DMS 273 treated with DMSO at 0.1 percent for 48 hours (cell line): Measurements from ENCODE around the gene LRIT2.

Experiments used
- DNase-seq: peaks from one replicate; lab custom pipeline; 2025; lab: John Stamatoyannopoulos, UW

Gene LRIT2

GRCh38 chr10:84241185-84241790 is 15.9 kb upstream of the LRIT2 start, which contains the start of gene LRIT1:
TSS of gene LRIT1 (minus strand) at chr10:84241546. CDS start at chr10:84241439, 107 bp downstream.
- DNase-seq: no peak

GRCh38 chr10:84238909-84239308 is 13.6 kb upstream of the LRIT2 start:
- no peak for DNase-seq

DNA sequence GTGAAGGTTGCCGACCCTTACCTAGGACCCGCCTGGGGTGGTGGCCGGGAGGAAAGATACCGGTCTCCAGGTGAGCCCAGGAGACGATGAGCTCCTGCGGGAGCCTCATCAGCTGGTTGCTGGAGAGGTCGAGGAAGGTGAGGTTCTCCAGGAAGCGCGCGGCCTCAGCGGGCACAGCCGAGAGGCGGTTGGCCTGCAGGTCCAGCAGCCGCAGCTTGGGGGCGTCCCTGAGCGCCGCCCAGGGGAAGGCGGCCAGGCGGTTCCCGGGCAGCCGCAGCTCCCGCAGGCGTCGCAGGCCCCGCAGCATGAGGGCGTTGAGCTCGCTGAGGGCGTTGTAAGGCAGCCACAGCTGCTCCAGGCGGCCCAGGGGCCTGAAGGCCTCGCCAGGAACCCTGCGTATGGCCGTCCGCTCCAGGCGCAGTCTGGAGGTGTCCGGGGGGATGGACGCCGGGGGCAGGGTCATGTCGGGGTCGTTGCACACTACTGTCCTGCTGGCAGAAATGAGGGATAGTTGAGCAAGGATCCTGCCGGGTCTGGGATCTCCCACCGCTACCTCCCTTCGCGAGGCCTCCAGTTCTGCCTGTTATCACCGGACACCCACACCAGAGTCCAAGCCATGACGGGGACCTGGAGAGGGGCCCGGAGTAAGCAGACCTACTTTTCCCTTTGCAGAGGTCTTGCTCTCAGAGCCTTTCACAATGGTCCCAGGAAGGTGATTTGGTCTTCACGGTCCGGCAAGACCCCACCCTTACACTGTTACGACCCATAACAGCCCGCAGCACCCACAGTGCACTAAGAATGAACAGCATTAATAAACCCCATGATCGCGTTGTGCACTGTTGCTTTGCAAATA is 12.1 kb upstream of the LRIT2 start:
- DNase-seq: no peak

GRCh38 chr10:84236807-84237198 is 11.5 kb upstream of the LRIT2 start:
- DNase-seq: no peak

DNA sequence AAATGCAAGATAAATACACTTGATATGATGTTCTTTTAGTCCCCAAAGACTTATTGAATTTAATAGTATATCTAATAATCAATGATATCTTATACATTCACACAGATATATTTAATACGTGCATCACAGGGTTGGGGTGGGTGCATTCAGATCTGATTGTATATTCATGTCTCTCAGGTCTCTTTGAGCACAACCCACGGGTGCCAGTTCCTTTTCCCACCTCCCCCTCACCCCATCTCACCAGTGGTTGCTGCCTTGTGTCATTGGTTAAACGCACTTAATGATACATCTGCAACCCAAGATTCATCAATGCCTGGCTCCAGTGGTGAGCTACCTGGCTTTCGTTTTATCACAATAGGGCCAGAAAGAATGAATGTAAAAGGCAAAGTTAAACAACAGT is 9.8 kb upstream of the LRIT2 start:
- DNase-seq: no peak

DNA sequence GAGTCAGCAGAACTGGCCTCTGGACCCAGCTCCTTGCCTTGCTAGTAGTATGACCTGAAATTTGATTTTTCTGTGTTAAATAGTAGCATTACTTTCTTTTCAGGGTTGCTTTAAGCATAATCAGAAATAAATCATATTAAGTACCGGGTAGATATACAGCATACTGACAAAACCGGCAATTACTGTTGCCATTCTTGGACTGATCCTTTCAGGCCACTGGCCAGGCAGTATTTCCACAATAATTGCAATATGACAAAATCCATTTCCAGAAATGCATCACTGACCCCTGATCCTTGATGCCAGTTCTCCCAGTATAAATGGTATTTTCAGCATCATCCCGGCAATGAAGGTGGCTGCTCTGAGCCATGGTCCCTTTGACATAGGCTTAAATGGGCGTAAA is 9.1 kb upstream of the LRIT2 start:
- no peak for DNase-seq

- no peak for DNase-seq
These were observed 8.6 kb upstream of the LRIT2 start for GRCh38 chr10:84233940-84234339.

- DNase-seq: no peak
These were observed 7.0 kb upstream of the LRIT2 start for GRCh38 chr10:84232376-84232775.

GRCh38 chr10:84230359-84230758 is 5.0 kb upstream of the LRIT2 start:
- no peak for DNase-seq

DNA sequence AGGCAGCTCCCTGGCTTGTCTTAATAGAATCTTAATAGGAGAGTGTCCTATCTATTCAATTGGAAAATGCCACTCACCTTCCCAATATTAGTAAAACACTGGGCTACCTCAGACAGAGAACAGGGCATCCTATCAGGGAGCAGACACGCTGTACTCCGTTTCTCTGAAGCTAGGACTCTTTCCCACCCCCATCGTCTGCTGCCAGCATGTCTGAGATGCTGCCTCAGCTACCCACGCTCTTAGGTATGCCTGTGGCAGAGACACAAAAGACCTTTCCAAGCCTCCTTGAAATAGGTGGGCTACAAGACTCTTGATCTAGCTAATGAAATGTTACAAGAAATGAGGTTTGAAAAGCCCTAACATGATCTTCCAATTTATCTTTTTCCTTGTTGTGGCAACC is 2.5 kb upstream of the LRIT2 start:
- no peak for DNase-seq

DNA sequence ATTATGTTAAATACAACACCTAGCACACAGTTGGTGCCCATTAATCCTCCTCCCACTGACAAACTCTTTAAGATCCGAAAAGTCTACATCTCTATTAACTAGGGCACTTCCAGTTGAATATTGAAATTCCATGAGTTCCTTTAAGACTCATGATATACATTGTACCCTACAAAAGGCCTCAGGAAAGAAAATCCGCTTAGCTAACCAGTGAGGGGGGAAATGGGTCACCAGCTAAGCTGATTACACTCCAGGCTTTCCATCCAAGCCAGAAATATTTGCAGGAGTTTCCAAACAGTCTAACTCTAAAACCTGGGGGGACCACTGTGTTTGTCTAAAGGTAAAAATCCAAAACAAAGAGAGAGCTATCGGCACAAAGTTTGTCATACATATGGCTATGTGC is 1.3 kb upstream of the LRIT2 start:
- DNase-seq: no peak

DNA sequence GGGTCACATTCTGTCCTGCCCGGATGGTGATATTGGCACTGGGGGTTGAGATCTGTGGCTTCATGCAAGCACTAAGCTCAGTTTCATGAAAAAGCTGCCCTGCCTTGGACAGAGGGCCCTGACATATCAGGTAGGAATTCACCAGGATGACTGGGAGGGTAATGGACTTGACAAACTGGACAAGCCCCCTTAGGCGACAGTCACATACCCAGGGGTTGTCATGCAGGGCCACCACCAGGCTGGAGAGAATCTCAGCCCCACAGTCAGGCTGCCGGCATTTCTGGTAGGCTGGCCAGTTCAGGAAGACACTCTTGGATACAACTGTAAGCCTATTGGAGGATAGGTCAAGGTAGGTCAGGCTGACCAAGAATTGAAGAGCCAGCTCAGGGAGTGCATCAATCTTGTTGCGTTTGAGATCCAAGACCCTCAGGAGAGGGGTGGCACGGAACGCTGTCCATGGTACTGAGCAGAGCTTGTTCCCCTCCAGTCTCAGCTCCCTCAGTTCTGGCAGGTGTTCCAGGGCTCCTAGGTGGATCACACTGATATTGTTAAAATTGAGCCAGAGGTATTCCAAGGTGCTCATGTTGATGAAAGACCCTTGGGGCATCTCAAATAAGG is 824 bp downstream of the LRIT2 start:
- DNase-seq: no peak

- DNase-seq: no peak
These were observed 3.4 kb downstream of the LRIT2 start for GRCh38 chr10:84221916-84222315.

DNA sequence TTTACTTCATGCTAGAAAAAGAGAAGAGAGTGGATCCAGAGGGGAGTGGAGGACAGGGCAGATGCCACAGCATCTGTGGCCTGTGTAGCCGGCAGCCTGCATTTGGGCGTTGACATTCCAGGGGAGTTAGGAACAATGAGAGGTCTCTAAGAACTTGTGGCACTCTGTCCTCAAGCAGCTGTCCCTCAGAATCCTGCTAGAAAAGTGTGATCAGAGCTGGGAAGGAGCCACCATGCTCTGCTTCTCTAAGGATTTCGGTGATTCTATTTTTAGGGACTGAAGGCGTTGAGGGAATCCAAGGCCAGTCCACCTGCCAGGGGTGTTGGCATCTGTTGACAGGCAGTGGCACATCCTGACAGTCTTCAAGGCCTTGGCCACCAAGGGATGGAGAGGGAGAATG is 7.6 kb downstream of the LRIT2 start:
- DNase-seq: no peak

- DNase-seq: no peak
These were observed 8.5 kb downstream of the LRIT2 start for GRCh38 chr10:84216834-84217233.

GRCh38 chr10:84214612-84215235 is 10.6 kb downstream of the LRIT2 start:
- no peak for DNase-seq

DNA sequence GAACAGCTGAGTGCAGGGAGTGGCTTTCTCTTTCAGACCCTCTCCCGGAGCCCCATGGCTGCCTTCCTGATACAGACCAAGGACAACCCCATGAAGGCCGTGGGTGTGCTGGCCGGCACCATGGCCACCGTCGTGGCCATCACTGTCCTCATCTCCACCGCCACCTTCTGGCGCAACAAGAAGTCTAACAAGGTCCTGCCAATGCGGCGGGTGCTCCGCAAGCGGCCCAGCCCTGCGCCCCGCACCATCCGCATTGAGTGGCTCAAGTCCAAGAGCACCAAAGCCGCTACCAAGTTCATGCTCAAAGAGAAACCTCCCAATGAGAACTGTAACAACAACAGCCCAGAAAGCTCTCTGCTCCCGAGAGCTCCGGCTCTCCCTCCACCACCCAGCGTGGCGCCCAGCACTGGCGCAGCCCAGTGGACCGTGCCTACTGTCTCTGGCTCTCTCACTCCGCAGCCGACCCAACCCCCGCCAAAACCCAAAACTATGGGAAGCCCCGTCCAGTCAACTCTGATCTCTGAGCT is 11.2 kb downstream of the LRIT2 start:
- DNase-seq: no peak

DNA sequence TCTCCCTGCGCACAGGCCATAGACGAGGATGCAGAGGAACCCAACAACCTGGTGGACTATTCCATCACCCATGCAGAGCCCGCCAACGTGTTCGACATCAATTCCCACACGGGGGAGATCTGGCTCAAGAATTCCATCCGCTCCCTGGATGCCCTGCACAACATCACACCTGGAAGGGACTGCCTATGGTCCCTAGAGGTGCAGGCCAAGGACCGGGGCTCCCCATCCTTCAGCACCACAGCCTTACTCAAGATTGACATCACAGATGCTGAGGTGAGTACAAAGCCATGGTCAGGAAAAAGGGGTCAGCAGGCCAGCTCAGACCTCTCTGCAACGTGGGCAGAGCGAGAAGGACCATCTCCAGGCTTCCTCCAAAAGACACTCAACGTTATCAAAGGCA is 12.3 kb downstream of the LRIT2 start:
- no peak for DNase-seq

- no peak for DNase-seq
These were observed 13.3 kb downstream of the LRIT2 start for GRCh38 chr10:84212014-84212413.

DNA sequence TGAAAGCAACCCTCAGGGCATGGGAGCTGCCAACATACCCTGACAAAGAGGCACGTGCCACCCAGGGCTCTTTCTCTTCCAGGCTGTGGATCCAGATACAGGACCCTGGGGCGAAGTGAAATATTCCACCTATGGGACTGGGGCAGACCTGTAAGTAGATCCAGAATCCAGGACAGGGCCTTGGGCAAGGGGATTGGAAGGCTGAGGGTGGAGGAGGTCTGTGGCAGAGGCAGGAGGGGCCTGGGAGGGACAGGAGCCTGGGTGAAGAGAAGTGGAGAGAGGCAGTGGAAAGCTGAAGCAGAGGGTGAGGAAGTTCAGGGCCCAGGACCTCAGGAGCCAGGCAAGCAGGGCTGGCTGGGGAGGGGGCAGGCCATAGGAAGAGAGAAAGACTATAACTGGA is 13.8 kb downstream of the LRIT2 start:
- DNase-seq: no peak

GRCh38 chr10:84208023-84208422 is 17.3 kb downstream of the LRIT2 start:
- no peak for DNase-seq

DNA sequence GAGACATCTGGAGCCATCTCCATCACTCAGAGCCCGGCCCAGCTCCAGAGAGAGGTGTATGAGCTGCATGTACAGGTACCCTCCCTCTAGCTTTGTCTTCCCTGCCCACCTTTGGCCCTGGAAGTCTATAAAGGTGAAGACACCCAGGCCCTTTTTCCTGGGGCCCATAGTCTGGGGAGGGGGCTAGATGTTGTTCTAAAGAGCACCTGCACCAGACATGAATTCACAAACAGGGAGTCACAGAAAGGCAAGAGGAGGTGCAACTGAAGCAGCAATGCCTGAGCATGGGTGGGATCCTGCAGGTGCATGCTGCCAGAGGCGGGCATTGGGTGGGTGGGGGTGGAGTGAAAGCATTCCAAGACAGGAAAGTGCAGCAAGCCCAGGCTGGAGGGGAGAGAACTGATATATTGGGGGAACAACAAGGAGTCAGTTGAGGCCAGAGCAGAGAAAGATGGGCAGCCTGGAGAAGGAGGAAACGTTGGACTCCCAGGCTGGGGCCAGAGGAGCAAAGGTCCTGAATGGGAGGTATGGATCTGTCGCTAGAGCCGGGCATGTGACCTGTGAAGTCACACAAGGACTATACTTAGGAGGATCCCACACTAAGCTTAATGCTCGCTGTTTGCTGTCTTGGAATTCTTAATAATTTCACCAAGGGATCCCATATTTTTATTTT is 19.4 kb downstream of the LRIT2 start:
- no peak for DNase-seq
